Spinal cord (tissue), 10 donors: Measurements from ENCODE around the gene EFNA5. TPM values are rescaled to one million over a fixed set of nuclear protein-coding genes. Genes with fewer than 3 reads are reported as not detected.

Experiments used
- DNase-seq, 6 donors: peaks; one replicate each; pipeline versions ENCODE4 v3.0.0 to v3.0.0-alpha.2; 2013 to 2015; ENCODE audit warnings: low spot score in 6 of 6, low read depth in 4 of 6
- H3K27ac ChIP-seq: one replicate; pipeline ENCODE4 v1.5.1; 2013; ENCODE audit warnings: low read depth, low read length, control low read depth
- H3K27me3 ChIP-seq: one replicate; pipeline ENCODE4 v1.6.1; 2013; ENCODE audit warnings: low read length; ENCODE audit not compliant: control insufficient read depth, insufficient read depth
- H3K36me3 ChIP-seq: one replicate; pipeline ENCODE4 v1.6.1; 2013; ENCODE audit warnings: low read length; ENCODE audit not compliant: control insufficient read depth, insufficient read depth
- H3K4me1 ChIP-seq: one replicate; pipeline ENCODE4 v1.6.1; 2013; ENCODE audit warnings: low read length; ENCODE audit not compliant: control insufficient read depth, insufficient read depth
- H3K4me3 ChIP-seq: one replicate; pipeline ENCODE4 v1.5.1; 2013; ENCODE audit warnings: low read depth, low read length, control low read depth
- H3K9me3 ChIP-seq: one replicate; pipeline ENCODE4 v1.6.1; 2013; ENCODE audit warnings: low read length; ENCODE audit not compliant: control insufficient read depth, insufficient read depth
- WGBS: methylation state at CpG from one replicate; pipeline ENCODE4 v1.1.5; 2013; ENCODE audit warnings: missing lambda C conversion rate; ENCODE audit not compliant: insufficient coverage; 5-methylcytosine and 5-hydroxymethylcytosine counted together
- polyA plus RNA-seq, 2 donors: library from polyadenylated mRNA; unstranded; fragments of 120-200 nt; gene quantifications; one replicate each; pipeline ENCODE4 v1.2.1, GENCODE V29; 2013; ENCODE audit not compliant: insufficient read length in 2 of 2
- total RNA-seq, 2 donors: library from RNA; depleted of rRNA in 1 of 2; stranded (reverse); fragments of 120-200 nt in 1 of 2; fragments of >200 nt in 1 of 2; gene quantifications; one replicate each; pipeline versions ENCODE4 v1.2.3 to v1.2.4, GENCODE V29; 2013 to 2014
- donor health status: healthy.

EFNA5 gene
- total and polyA plus RNA-seq, 4 donors = 11.7 to 17.7 (median 17.1) TPM

DNA sequence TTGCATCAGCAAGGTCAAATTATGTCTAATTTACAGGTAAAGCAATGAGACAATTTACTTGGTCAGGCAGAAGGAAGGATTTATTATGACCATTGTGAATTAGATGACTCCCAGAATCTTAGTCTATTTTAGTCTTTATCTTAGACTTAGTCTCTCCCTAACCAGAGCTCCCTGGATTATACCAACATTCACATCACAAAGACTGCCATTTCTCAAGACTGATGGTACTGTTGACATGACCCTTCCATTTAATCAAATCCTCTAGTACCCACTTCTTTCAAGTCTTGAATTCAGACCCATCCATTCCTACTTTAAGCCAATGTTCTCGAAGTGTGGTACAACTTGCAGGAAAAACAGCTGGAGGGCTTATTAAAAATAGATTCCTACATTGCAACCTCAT is 257.0 kb downstream of the EFNA5 start:
- Histone ChIP-seq H3K4me1 (no peaks in the 10 kb centered on the region), H3K36me3 (no peaks in the 10 kb centered on the region), H3K9me3 (no peaks in the 10 kb centered on the region), H3K4me3 (no peak overlapping the region), H3K27ac (no peak overlapping the region), H3K27me3 (no peaks in the 10 kb centered on the region)
- no peak for DNase-seq
- WGBS = no CpG with 5 or more reads among the region's 1 CpG

GRCh38 chr5:107408564-107408963 is 262.2 kb downstream of the EFNA5 start:
- no peak overlapping the region for H3K27ac ChIP-seq
- H3K27me3 ChIP-seq = no peaks in the 10 kb centered on the region
- H3K4me1 ChIP-seq = no peaks in the 10 kb centered on the region
- H3K9me3 ChIP-seq = no peaks in the 10 kb centered on the region
- no peak overlapping the region for H3K4me3 ChIP-seq
- WGBS = 83% methylated on average over 1 of the region's 2 CpGs
- no peak for DNase-seq
- H3K36me3 ChIP-seq = no peaks in the 10 kb centered on the region

DNA sequence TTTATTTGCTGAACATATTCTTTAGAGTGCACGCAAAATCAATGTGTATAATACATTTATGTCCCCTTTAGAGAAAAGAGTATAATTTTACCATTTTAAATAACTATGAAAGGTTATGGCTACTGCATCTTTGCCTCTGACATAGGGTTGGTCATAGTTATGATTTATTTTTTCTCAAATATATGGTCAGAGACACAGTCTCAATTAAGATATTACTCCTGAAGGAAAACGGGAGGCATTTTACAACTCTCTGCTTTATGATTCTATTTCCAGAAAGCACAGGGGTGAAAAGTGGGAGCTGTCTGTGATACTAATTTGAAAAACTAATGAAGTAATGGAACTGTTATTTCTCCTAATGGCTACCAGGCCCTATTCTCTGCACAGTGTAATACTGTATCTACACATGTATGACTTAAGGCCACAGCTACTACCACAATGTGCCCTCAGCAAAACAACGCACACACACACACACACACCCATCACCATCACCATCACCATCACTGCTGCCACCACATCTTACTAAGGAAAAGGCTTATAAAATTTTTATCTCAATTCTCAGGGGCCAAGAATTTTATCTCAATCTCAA is 262.9 kb downstream of the EFNA5 start:
- Histone ChIP-seq H3K36me3 (no peaks in the 10 kb centered on the region), H3K4me1 (peaks cover 2% of the 10 kb centered on the region), H3K27me3 (no peaks in the 10 kb centered on the region), H3K27ac (no peak overlapping the region), H3K4me3 (no peak overlapping the region), H3K9me3 (no peaks in the 10 kb centered on the region)
- no peak for DNase-seq
- WGBS = 100% methylated on average over 1 of the region's 3 CpGs

GRCh38 chr5:107404595-107405374 is 266.0 kb downstream of the EFNA5 start:
- WGBS = 84% methylated on average over 6 of the region's 10 CpGs
- no peak for DNase-seq
- H3K4me1 ChIP-seq = peaks cover 4% of the 10 kb centered on the region
- H3K27me3 ChIP-seq = no peaks in the 10 kb centered on the region
- H3K9me3 ChIP-seq = no peaks in the 10 kb centered on the region
- H3K36me3 ChIP-seq = no peaks in the 10 kb centered on the region
- H3K4me3 ChIP-seq = no peak overlapping the region
- H3K27ac ChIP-seq = no peak overlapping the region

- Histone ChIP-seq H3K9me3 (no peaks in the 10 kb centered on the region), H3K27ac (peak overlapping the region; percentile 22), H3K36me3 (no peaks in the 10 kb centered on the region), H3K4me3 (no peak overlapping the region), H3K4me1 (peaks cover 4% of the 10 kb centered on the region), H3K27me3 (no peaks in the 10 kb centered on the region)
- WGBS = no CpG with 5 or more reads among the region's 3 CpGs
- peak in 1 of 6 donors; percentile 47 for DNase-seq
Measured at GRCh38 chr5:107403228-107403953, 267.3 kb downstream of the EFNA5 start.

- H3K4me3 ChIP-seq = no peak overlapping the region
- WGBS = 33% methylated on average over 7 of the region's 12 CpGs
- no peaks in the 10 kb centered on the region for H3K27me3 ChIP-seq
- H3K4me1 ChIP-seq = peaks cover 4% of the 10 kb centered on the region
- no peaks in the 10 kb centered on the region for H3K9me3 ChIP-seq
- H3K27ac ChIP-seq = peak overlapping the region; percentile 22
- H3K36me3 ChIP-seq = no peaks in the 10 kb centered on the region
- DNase-seq = peak in 3 of 6 donors; percentile 24 to 84 (median 43)
Measured at GRCh38 chr5:107402434-107403227, 268.1 kb downstream of the EFNA5 start.

- no peak overlapping the region for H3K27ac ChIP-seq
- H3K4me3 ChIP-seq = no peak overlapping the region
- DNase-seq = peak in 2 of 6 donors; percentile 35 to 77
- no peaks in the 10 kb centered on the region for H3K9me3 ChIP-seq
- no peaks in the 10 kb centered on the region for H3K36me3 ChIP-seq
- peaks cover 4% of the 10 kb centered on the region for H3K4me1 ChIP-seq
- WGBS = 40% methylated on average over 1 of the region's 5 CpGs
- no peaks in the 10 kb centered on the region for H3K27me3 ChIP-seq
Measured at GRCh38 chr5:107401470-107402122, 269.1 kb downstream of the EFNA5 start.

GRCh38 chr5:107400328-107400727 is 270.4 kb downstream of the EFNA5 start:
- no peaks in the 10 kb centered on the region for H3K36me3 ChIP-seq
- DNase-seq = no peak
- H3K27ac ChIP-seq = no peak overlapping the region
- H3K4me3 ChIP-seq = no peak overlapping the region
- no peaks in the 10 kb centered on the region for H3K27me3 ChIP-seq
- H3K9me3 ChIP-seq = no peaks in the 10 kb centered on the region
- peaks cover 4% of the 10 kb centered on the region for H3K4me1 ChIP-seq
- WGBS = no CpG with 5 or more reads among the region's 2 CpGs

DNA sequence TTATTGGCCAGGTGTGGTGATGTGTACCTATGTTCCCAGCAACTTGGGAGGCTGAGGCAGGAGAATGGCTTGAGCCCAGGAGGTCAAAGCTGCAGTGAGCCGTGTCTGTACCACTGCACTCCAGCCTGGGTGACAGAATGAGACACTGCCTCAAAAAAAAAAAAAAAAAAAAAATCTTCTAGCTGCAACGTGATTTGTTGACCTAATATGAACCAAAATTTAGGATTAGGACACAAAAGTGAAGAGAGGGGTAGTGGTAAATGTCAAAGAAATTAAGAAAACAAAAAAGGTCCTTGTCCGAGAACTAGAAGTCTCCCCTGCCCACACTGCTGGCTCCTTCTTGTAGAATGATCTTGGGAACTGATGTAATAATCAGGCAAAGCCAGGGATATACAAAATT is 272.0 kb downstream of the EFNA5 start:
- Histone ChIP-seq H3K4me3 (no peak overlapping the region), H3K27me3 (no peaks in the 10 kb centered on the region), H3K4me1 (peaks cover 4% of the 10 kb centered on the region), H3K36me3 (no peaks in the 10 kb centered on the region), H3K9me3 (no peaks in the 10 kb centered on the region), H3K27ac (no peak overlapping the region)
- 86% methylated on average over 1 of the region's 3 CpGs for WGBS
- no peak for DNase-seq
